HepG2 (cell line): Measurements from ENCODE around the gene GNB3. TPM values are rescaled to one million over a fixed set of nuclear protein-coding genes. Genes with fewer than 3 reads are reported as not detected.

Source experiments
- CBX5 ChIP-seq: sonication (generic); formaldehyde crosslinking; IDR thresholded peaks from 2 replicates; pipeline ENCODE4 v1.4.0; 2020; ENCODE audit warnings: missing genetic modification reagents, borderline replicate concordance
- CHD2 ChIP-seq: IDR thresholded peaks from 2 replicates; pipeline ENCODE4 v1.6.1; 2011; ENCODE audit warnings: low read depth, low read length, improper control_type of control experiment
- DBP ChIP-seq: sonication (generic); formaldehyde crosslinking; IDR thresholded peaks from 2 replicates; pipeline ENCODE4 v1.4.0; 2020; ENCODE audit warnings: missing genetic modification reagents; ENCODE audit errors: not compliant biosample characterization
- HNF1A ChIP-seq, 2 experiments: sonication (generic) in 1 of 2; formaldehyde crosslinking in 1 of 2; IDR thresholded peaks; 2 replicates each; pipeline versions ENCODE4 v1.4.0 to v1.6.1; 2016 to 2020; ENCODE audit warnings: borderline replicate concordance in 1 of 2, low read depth in 1 of 2, mild to moderate bottlenecking in 1 of 2, missing genetic modification reagents in 1 of 2
- MBD4 ChIP-seq: IDR thresholded peaks from 2 replicates; pipeline ENCODE4 v1.6.1; 2012; ENCODE audit warnings: low read length, inconsistent platforms, borderline replicate concordance
- MEIS1 ChIP-seq: sonication (generic); formaldehyde crosslinking; IDR thresholded peaks from 2 replicates; pipeline ENCODE4 v1.9.0; 2021; ENCODE audit warnings: mild to moderate bottlenecking, missing genetic modification reagents, moderate library complexity, borderline replicate concordance
- MIER3 ChIP-seq: IDR thresholded peaks from 2 replicates; pipeline ENCODE4 v1.6.1; 2016; ENCODE audit warnings: missing compliant biosample characterization, borderline replicate concordance
- NR0B2 ChIP-seq: sonication (generic); formaldehyde crosslinking; IDR thresholded peaks from 2 replicates; pipeline ENCODE4 v1.4.0; 2020; ENCODE audit warnings: mild to moderate bottlenecking, missing genetic modification reagents
- ZNF12 ChIP-seq: sonication (generic); formaldehyde crosslinking; IDR thresholded peaks from 2 replicates; pipeline ENCODE4 v1.5.0; 2020; ENCODE audit warnings: missing genetic modification reagents
- ZNF256 ChIP-seq: sonication (generic); formaldehyde crosslinking; conservative IDR thresholded peaks from 2 replicates; pipeline ENCODE4 v1.4.0; 2020; ENCODE audit warnings: missing genetic modification reagents
- ZNF296 ChIP-seq: sonication (generic); formaldehyde crosslinking; conservative IDR thresholded peaks from 2 replicates; pipeline ENCODE4 v1.5.0; 2020; ENCODE audit warnings: mild to moderate bottlenecking, missing genetic modification reagents
- ZNF367 ChIP-seq: sonication (generic); formaldehyde crosslinking; IDR thresholded peaks from 2 replicates; pipeline ENCODE4 v1.4.0; 2020; ENCODE audit warnings: missing genetic modification reagents, borderline replicate concordance
- ZNF558 ChIP-seq: sonication (generic); formaldehyde crosslinking; IDR thresholded peaks from 2 replicates; pipeline ENCODE4 v1.9.0; 2022; ENCODE audit warnings: mild to moderate bottlenecking, missing genetic modification reagents, borderline replicate concordance
- ZNF768 ChIP-seq: sonication (generic); formaldehyde crosslinking; IDR thresholded peaks from 2 replicates; pipeline ENCODE4 v1.4.0; 2020; ENCODE audit warnings: missing genetic modification reagents
- polyA plus RNA-seq, 8 experiments: library from polyadenylated mRNA; depleted of rRNA in 3 of 8; stranded (reverse) in 7 of 8; unstranded in 1 of 8; fragments of >200 nt; fragmentation: Illumina TruSeq in 4 of 8; extraction: Trizol in 4 of 8; gene quantifications; 2 replicates each; pipeline versions ENCODE4 v1.2.1 to v1.2.3, GENCODE V29; 2011 to 2016; ENCODE audit warnings: low read depth in 4 of 8, missing spikeins in 1 of 8, mixed read lengths in 1 of 8; ENCODE audit not compliant: insufficient read depth in 1 of 8
- total RNA-seq, 5 experiments: library from RNA; depleted of rRNA; stranded (reverse); fragments of >200 nt; fragmentation: Illumina TruSeq; extraction: Trizol; gene quantifications; 2 replicates each; pipeline ENCODE4 v1.2.3, GENCODE V29; 2016; ENCODE audit warnings: low read depth in 1 of 5
- TF ChIP-seq, protein P1 (sequence below): sonication (generic); formaldehyde crosslinking; IDR thresholded peaks from 2 replicates; pipeline ENCODE4 v1.4.0; 2020; ENCODE audit warnings: mild to moderate bottlenecking, missing genetic modification reagents
- TF ChIP-seq, protein P2 (sequence below): sonication (generic); formaldehyde crosslinking; IDR thresholded peaks from 2 replicates; pipeline ENCODE4 v1.8.0; 2022; ENCODE audit warnings: mild to moderate bottlenecking, missing genetic modification reagents
- TF ChIP-seq, protein P3 (sequence below): IDR thresholded peaks from 2 replicates; pipeline ENCODE4 v1.6.1; 2016; ENCODE audit warnings: control low read depth

The GNB3 gene
- total and polyA plus RNA-seq, 2 of the 13 experiments (the other 11 are each of a cell fraction or from before 2014, with no cell fraction given): 1.3 to 3.6 TPM

DNA sequence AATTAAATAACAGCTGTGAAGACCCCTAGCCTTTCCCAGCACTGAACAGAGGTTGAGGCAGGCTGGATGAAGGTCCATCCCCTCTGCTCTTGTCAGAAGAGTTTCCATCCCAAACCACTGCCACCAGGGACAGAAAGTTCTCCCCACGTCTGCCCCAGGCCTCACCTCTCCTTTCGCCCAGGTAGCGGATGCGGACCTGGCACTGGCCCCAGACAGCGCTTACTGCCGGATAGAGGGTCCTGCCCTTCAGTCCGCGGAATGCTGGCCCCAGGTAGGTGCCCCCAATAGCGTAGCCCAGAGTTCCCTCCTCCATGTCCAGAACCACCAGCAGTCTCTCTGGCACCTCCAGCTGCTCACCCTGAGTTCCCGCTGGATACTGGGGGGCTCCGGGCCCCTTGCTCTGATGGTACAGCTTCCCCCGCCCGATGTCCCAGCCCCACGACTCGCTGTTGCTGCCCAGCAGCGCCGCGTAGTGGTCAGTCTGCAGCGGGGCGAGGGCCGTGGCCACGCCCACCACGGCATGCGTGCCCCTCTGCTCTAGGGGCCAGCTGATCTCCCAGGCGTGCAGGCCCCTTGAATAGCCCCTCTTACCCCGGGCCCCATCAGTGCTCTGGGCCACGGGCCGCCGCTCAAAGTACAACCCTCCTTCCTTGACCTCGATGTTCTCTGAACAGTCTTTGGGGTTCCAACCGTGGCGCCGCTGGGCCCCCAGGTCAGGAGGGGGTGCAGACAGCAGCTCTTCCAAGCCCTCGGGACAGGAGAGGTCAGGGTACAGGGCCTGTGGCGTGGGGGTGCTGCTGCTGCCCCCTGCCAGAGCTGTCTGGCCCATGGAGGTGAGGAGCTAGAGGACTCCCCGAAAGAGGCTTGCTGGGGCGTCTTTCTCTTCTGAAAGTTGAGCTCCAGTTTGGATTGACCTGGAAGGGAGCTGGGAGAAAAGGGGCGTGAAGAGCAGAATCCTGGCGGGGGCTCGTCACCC lies 31.6 kb downstream of the GNB3 start (continued):
- TF ChIP-seq HNF1A (IDR thresholded peaks at IDR 0.05; ENCODE audit: low read depth): no peak
- TF ChIP-seq HNF1A (CRISPR knock-in tag; IDR thresholded peaks at IDR 0.05; ENCODE audit: borderline replicate concordance): peak; percentile 82
- TF ChIP-seq ZNF12: no peak
- TF ChIP-seq DBP: peak; percentile 77
- peak; percentile 72; the same call in 1 of the 2 replicates for TF ChIP-seq MEIS1 (CRISPR knock-in tag)
- 0 out of 2 replicates have a peak, but pooled peaks have one; percentile 15 for TF ChIP-seq CHD2
- TF ChIP-seq, protein P1, sequence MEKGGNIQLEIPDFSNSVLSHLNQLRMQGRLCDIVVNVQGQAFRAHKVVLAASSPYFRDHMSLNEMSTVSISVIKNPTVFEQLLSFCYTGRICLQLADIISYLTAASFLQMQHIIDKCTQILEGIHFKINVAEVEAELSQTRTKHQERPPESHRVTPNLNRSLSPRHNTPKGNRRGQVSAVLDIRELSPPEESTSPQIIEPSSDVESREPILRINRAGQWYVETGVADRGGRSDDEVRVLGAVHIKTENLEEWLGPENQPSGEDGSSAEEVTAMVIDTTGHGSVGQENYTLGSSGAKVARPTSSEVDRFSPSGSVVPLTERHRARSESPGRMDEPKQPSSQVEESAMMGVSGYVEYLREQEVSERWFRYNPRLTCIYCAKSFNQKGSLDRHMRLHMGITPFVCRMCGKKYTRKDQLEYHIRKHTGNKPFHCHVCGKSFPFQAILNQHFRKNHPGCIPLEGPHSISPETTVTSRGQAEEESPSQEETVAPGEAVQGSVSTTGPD (CRISPR knock-in tag): no peak
- TF ChIP-seq, protein P2, sequence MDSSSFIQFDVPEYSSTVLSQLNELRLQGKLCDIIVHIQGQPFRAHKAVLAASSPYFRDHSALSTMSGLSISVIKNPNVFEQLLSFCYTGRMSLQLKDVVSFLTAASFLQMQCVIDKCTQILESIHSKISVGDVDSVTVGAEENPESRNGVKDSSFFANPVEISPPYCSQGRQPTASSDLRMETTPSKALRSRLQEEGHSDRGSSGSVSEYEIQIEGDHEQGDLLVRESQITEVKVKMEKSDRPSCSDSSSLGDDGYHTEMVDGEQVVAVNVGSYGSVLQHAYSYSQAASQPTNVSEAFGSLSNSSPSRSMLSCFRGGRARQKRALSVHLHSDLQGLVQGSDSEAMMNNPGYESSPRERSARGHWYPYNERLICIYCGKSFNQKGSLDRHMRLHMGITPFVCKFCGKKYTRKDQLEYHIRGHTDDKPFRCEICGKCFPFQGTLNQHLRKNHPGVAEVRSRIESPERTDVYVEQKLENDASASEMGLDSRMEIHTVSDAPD: no peak
- peak; percentile 22; the same call in 1 of the 2 replicates for TF ChIP-seq ZNF558 (CRISPR knock-in tag)
- no peak for TF ChIP-seq ZNF296
- peak; percentile 87; the same call in 1 of the 2 replicates for TF ChIP-seq CBX5 (CRISPR knock-in tag)
- no peak for TF ChIP-seq ZNF367 (CRISPR knock-in tag)
- 0 out of 2 replicates have a peak, but pooled peaks have one; percentile 58 for TF ChIP-seq ZNF256 (CRISPR knock-in tag)
- peak; percentile 60; the same call in 1 of the 2 replicates for TF ChIP-seq ZNF768 (CRISPR knock-in tag)
- TF ChIP-seq, protein P3, sequence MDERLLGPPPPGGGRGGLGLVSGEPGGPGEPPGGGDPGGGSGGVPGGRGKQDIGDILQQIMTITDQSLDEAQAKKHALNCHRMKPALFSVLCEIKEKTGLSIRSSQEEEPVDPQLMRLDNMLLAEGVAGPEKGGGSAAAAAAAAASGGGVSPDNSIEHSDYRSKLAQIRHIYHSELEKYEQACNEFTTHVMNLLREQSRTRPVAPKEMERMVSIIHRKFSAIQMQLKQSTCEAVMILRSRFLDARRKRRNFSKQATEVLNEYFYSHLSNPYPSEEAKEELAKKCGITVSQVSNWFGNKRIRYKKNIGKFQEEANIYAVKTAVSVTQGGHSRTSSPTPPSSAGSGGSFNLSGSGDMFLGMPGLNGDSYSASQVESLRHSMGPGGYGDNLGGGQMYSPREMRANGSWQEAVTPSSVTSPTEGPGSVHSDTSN (CRISPR knock-in tag): no peak
- TF ChIP-seq MBD4: no peak
- TF ChIP-seq NR0B2 (CRISPR knock-in tag): peak; percentile 49; the same call in 1 of the 2 replicates
- TF ChIP-seq MIER3 (CRISPR knock-in tag): peak; percentile 26; the same call in 1 of the 2 replicates
